ENCODE measurements around the gene DCTPP1.

DCTPP1 gene

GRCh38 chr16:30374538-30374937 lies 55.3 kb downstream of the DCTPP1 start, which contains the start of gene MYL11:
Gene MYL11 (plus strand): TSS chr16:30374802. CDS start chr16:30374858, 56 bp downstream.
- in situ Hi-C loops (cut with MboI; ENCODE audit: low sequenced_read_pairs, unreplicated experiment) = no loop called here
- no peak for DNase-seq (ENCODE audit: low spot score)
- no peak for TF ChIP-seq CTCF (IDR thresholded peaks at IDR 0.05; ENCODE audit: borderline replicate concordance, control extremely low read depth, extremely low read depth, insufficient read depth, missing control alignments)
